IPS-NIHi7 (cell line): ENCODE results near the gene PGBD5.
A peak's percentile ranks its signal among the peaks of the same experiment; 100 is the strongest.
"Not testable (repeated sequence)": the region's sequence is repeated elsewhere in the genome, so short reads cannot be mapped to it uniquely, and the experiment has no call there.

ENCODE experiments used
- DNase-seq: peaks from one replicate; pipeline ENCODE4 v3.0.0; 2012; ENCODE audit warnings: mixed read lengths; ENCODE audit errors: extremely low spot score

PGBD5 gene

GRCh38 chr1:230425252-230426091 is 660 bp downstream of the PGBD5 start:
- DNase-seq: no peak

- DNase-seq: no peak
These were observed 1.5 kb downstream of the PGBD5 start for GRCh38 chr1:230424391-230425251.

GRCh38 chr1:230423951-230424350 is 2.2 kb downstream of the PGBD5 start:
- no peak for DNase-seq

GRCh38 chr1:230423261-230423660 is 2.9 kb downstream of the PGBD5 start:
- no peak for DNase-seq

- DNase-seq: no peak
These were observed 3.7 kb downstream of the PGBD5 start for GRCh38 chr1:230422221-230422981.

- no peak for DNase-seq
These were observed 4.7 kb downstream of the PGBD5 start for GRCh38 chr1:230421481-230421880.

GRCh38 chr1:230420372-230420771 is 5.8 kb downstream of the PGBD5 start:
- not testable (repeated sequence) for DNase-seq

- DNase-seq: no peak
These were observed 9.7 kb downstream of the PGBD5 start for GRCh38 chr1:230416430-230416829.

- DNase-seq: no peak
These were observed 10.6 kb downstream of the PGBD5 start for GRCh38 chr1:230415405-230416132.

- DNase-seq: no peak
These were observed 11.4 kb downstream of the PGBD5 start for GRCh38 chr1:230414694-230415093.

- no peak for DNase-seq
These were observed 12.0 kb downstream of the PGBD5 start for GRCh38 chr1:230414102-230414501.

GRCh38 chr1:230413061-230413460 is 13.1 kb downstream of the PGBD5 start:
- DNase-seq: no peak

GRCh38 chr1:230408971-230409370 is 17.2 kb downstream of the PGBD5 start:
- no peak for DNase-seq

GRCh38 chr1:230407351-230407750 is 18.8 kb downstream of the PGBD5 start:
- no peak for DNase-seq

GRCh38 chr1:230406727-230407126 is 19.4 kb downstream of the PGBD5 start:
- not testable (repeated sequence) for DNase-seq

GRCh38 chr1:230403442-230403841 is 22.7 kb downstream of the PGBD5 start:
- peak; percentile 68 for DNase-seq

- no peak for DNase-seq
These were observed 24.3 kb downstream of the PGBD5 start for GRCh38 chr1:230401763-230402294.

GRCh38 chr1:230401101-230401500 is 25.0 kb downstream of the PGBD5 start:
- DNase-seq: no peak

- DNase-seq: peak; percentile 61
These were observed 26.2 kb downstream of the PGBD5 start for GRCh38 chr1:230400007-230400344.

GRCh38 chr1:230399321-230400006 is 26.7 kb downstream of the PGBD5 start:
- no peak for DNase-seq

- DNase-seq: no peak
These were observed 27.3 kb downstream of the PGBD5 start for GRCh38 chr1:230398856-230399255.
